GM21515 (cell line): Measurements from ENCODE around the gene NTS.
A peak's percentile ranks its signal among the peaks of the same experiment; 100 is the strongest.

Experiments
- ATAC-seq: cut with Tn5 transposase; IDR thresholded peaks from one replicate; pipeline ENCODE4 v1.9.1; 2021; ENCODE audit not compliant: unreplicated experiment

NTS gene

GRCh38 chr12:85920324-85920947, 46.3 kb downstream of the NTS start:
- ATAC-seq = peak; percentile 46

- ATAC-seq = no peak
Observed at GRCh38 chr12:85923767-85924331, 49.8 kb downstream of the NTS start.

DNA sequence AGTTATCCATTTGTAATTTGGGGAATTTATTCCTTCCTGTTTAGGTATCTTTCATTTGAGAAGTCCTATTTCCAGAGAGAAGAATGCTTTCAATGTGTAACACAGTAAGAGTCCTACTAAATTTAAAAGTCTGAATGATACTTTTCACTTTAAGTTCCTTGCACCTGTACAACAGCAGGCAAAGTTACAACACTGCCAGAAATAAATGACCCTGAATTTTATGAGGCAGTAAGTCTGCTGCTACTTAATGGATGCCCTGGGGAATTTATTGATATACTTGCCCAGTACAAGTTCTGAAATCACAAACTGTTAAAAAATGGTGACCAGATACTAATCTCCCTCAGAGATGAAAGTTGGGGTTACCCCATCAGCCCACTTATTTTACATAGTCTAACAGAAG, 53.1 kb downstream of the NTS start:
- ATAC-seq = no peak
